ENCODE data around the gene TAC4. TPM values are rescaled to one million over a fixed set of nuclear protein-coding genes. Genes with fewer than 3 reads are reported as not detected.

The TAC4 gene
- total RNA-seq, 2 experiments from 2014 or later, result not detected

DNA sequence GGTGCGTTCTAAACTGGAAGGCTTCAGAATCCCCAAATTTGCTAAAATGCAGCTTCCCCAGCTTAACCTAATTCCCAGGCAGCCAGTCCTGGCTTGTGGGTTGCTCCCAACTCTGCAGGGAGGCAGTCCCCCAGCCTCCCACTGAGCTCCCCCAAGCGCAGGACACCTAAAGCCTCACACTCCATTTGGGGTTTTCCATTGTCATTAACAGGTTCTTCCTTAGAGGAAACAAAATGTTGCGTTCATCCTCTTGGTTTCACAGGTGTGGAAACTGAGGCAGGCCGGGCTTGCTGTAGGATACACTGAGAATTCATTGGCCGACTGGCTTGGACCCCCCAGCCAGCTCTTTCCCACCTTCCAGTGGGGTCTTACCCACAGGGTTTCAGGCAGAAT, 2.3 kb upstream of the TAC4 start:
- intact Hi-C loops (cut with micrococcal nuclease; ENCODE audit: unreplicated experiment), result loop anchor here (5.0 kb wide), 1 partner anchor 143 kb away; the partner anchor contains the start of gene SLC35B1
- Histone ChIP-seq H3K9me3 (ENCODE audit: low read length) (no peaks in the 10 kb centered on the region), H3K27ac (ENCODE audit: low read depth, low read length, poor library complexity, severe bottlenecking) (no peak overlapping the region), H3K4me1 (ENCODE audit: insufficient read depth, low read length, poor library complexity, severe bottlenecking) (peaks cover 6% of the 10 kb centered on the region), H4K20me1 (ENCODE audit: insufficient read depth, low read length) (no peaks in the 10 kb centered on the region; the same call in 1 of the 2 replicates), H3K9me2 (ENCODE audit: insufficient read depth, low read length) (no peaks in the 10 kb centered on the region), H3K36me3 (ENCODE audit: insufficient read depth, low read length) (no peaks in the 10 kb centered on the region), H2AFZ (ENCODE audit: low read length) (no peak overlapping the region), H3K4me3 (ENCODE audit: low read depth, low read length, poor library complexity, severe bottlenecking) (no peak overlapping the region), H3K4me2 (ENCODE audit: low read length) (no peak overlapping the region), H3K79me2 (ENCODE audit: insufficient read depth, low read depth, low read length) (no peaks in the 10 kb centered on the region)
- POLR2A ChIA-PET, result no interaction called here
- no peak for TF ChIP-seq EZH2phosphoT487 (IDR thresholded peaks at IDR 0.05; ENCODE audit: borderline replicate concordance, low read depth, low read length)
- TF ChIP-seq, protein P1, sequence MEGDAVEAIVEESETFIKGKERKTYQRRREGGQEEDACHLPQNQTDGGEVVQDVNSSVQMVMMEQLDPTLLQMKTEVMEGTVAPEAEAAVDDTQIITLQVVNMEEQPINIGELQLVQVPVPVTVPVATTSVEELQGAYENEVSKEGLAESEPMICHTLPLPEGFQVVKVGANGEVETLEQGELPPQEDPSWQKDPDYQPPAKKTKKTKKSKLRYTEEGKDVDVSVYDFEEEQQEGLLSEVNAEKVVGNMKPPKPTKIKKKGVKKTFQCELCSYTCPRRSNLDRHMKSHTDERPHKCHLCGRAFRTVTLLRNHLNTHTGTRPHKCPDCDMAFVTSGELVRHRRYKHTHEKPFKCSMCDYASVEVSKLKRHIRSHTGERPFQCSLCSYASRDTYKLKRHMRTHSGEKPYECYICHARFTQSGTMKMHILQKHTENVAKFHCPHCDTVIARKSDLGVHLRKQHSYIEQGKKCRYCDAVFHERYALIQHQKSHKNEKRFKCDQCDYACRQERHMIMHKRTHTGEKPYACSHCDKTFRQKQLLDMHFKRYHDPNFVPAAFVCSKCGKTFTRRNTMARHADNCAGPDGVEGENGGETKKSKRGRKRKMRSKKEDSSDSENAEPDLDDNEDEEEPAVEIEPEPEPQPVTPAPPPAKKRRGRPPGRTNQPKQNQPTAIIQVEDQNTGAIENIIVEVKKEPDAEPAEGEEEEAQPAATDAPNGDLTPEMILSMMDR (conservative IDR thresholded peaks at IDR 0.05; ENCODE audit: low read length), result no peak
- BruUV-seq (replicated peaks), result no TSS peak
- DNase-seq (ENCODE audit: low spot score), result no peak
- CTCF ChIA-PET (ENCODE audit: unreplicated experiment), result no interaction called here

DNA sequence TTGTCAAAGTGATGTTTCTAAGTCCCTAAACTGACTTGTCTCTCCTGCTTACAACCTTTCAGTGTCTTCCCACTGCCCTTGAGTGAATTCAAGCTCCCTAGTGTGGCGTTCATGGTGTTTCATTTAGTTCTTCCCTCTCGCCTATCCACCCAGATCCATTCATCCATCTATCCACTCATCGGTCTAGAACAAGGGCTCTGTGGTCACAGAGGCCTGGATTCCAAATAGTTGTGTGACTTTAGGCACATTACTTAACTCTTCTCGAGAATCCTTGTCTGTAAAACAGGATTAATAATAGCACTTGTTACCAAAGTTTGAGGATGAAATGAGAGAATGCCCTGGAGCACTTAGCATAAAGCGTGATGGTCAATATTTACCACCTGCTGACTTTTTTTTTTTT, 870 bp upstream of the TAC4 start:
- DNase-seq (ENCODE audit: low spot score), result no peak
- no TSS peak for BruUV-seq (replicated peaks)
- peaks cover 6% of the 10 kb centered on the region for H3K4me1 ChIP-seq (ENCODE audit: insufficient read depth, low read length, poor library complexity, severe bottlenecking)
- H3K36me3 ChIP-seq (ENCODE audit: insufficient read depth, low read length), result no peaks in the 10 kb centered on the region
- no peaks in the 10 kb centered on the region for H3K9me2 ChIP-seq (ENCODE audit: insufficient read depth, low read length)
- H3K79me2 ChIP-seq (ENCODE audit: insufficient read depth, low read depth, low read length), result no peaks in the 10 kb centered on the region
- intact Hi-C loops (cut with micrococcal nuclease; ENCODE audit: unreplicated experiment), result no loop called here
- ChIA-PET CTCF (ENCODE audit: unreplicated experiment) (no interaction called here), POLR2A (no interaction called here)
- H3K4me3 ChIP-seq (ENCODE audit: low read depth, low read length, poor library complexity, severe bottlenecking), result no peak overlapping the region
- no peak overlapping the region for H3K4me2 ChIP-seq (ENCODE audit: low read length)
- no peaks in the 10 kb centered on the region; the same call in 1 of the 2 replicates for H4K20me1 ChIP-seq (ENCODE audit: insufficient read depth, low read length)
- TF ChIP-seq, protein P1 (conservative IDR thresholded peaks at IDR 0.05; ENCODE audit: low read length), result no peak
- no peak for TF ChIP-seq EZH2phosphoT487 (IDR thresholded peaks at IDR 0.05; ENCODE audit: borderline replicate concordance, low read depth, low read length)
- H3K27ac ChIP-seq (ENCODE audit: low read depth, low read length, poor library complexity, severe bottlenecking), result no peak overlapping the region
- no peaks in the 10 kb centered on the region for H3K9me3 ChIP-seq (ENCODE audit: low read length)
- no peak overlapping the region for H2AFZ ChIP-seq (ENCODE audit: low read length)

DNA sequence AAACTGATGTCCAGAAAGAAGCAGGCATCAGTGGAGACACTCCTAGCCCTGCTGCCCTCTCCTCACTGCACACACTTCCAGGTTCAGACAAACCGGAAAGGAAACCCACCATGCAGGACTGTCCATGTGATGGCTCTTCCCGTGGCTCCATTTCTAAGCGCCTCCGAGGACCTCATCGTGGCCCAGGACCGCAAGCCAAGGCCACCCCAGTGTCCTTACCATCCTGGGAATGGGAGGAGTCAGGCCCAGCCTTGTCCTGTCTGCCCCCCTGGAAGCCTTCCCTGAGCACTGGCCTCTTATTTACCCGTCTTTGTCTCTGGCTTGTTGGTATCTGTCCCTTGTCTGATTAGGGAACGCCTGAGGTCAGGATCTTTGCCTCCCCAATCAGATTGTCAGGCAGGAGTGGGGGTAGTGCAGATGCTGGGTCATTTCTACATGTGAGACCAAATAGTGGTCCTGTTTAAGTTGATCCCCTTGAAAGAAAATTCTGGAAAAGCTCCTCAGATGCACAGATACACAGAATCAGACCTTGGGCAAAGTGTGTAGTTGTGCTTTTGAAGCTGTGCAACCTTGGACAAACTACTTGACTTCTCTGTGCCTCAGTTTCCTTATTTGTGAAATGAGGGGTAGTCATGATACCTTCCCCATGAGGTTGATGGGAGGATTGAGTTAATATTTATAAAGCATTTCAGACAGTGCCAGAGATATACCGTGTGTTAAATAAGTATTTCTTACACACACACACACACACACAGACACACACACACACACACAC, 744 bp downstream of the TAC4 start:
- H3K4me2 ChIP-seq (ENCODE audit: low read length), result no peak overlapping the region

More for the DNA sequence above, 744 bp downstream of the TAC4 start:
- H3K27ac ChIP-seq (ENCODE audit: low read depth, low read length, poor library complexity, severe bottlenecking), result no peak overlapping the region
- no peak overlapping the region for H3K4me3 ChIP-seq (ENCODE audit: low read depth, low read length, poor library complexity, severe bottlenecking)
- ChIA-PET CTCF (ENCODE audit: unreplicated experiment) (no interaction called here), POLR2A (no interaction called here)
- H3K4me1 ChIP-seq (ENCODE audit: insufficient read depth, low read length, poor library complexity, severe bottlenecking), result peaks cover 6% of the 10 kb centered on the region
- BruUV-seq (replicated peaks), result no TSS peak
- no peaks in the 10 kb centered on the region for H3K79me2 ChIP-seq (ENCODE audit: insufficient read depth, low read depth, low read length)
- DNase-seq (ENCODE audit: low spot score), result no peak
- H3K36me3 ChIP-seq (ENCODE audit: insufficient read depth, low read length), result no peaks in the 10 kb centered on the region
- H4K20me1 ChIP-seq (ENCODE audit: insufficient read depth, low read length), result no peaks in the 10 kb centered on the region; the same call in 1 of the 2 replicates
- H2AFZ ChIP-seq (ENCODE audit: low read length), result no peak overlapping the region
- no peaks in the 10 kb centered on the region for H3K9me2 ChIP-seq (ENCODE audit: insufficient read depth, low read length)
- intact Hi-C loops (cut with micrococcal nuclease; ENCODE audit: unreplicated experiment), result no loop called here
- TF ChIP-seq EZH2phosphoT487 (IDR thresholded peaks at IDR 0.05; ENCODE audit: borderline replicate concordance, low read depth, low read length), result no peak
- TF ChIP-seq, protein P1 (conservative IDR thresholded peaks at IDR 0.05; ENCODE audit: low read length), result no peak
- no peaks in the 10 kb centered on the region for H3K9me3 ChIP-seq (ENCODE audit: low read length)
